SK-N-SH (cell line): ENCODE results near the gene ADISSP.

Experiments
- CHD2 ChIP-seq: fragments of 150-350 bp; IDR thresholded peaks from 2 replicates; pipeline ENCODE4 v1.6.1; 2018; ENCODE audit warnings: low read length; ENCODE audit not compliant: partially characterized antibody
- CTCF ChIP-seq: fragments of 200-600 bp; sonication (generic); IDR thresholded peaks from 2 replicates; pipeline ENCODE4 v1.6.1; 2017; ENCODE audit warnings: antibody characterized with exemption, mild to moderate bottlenecking, moderate library complexity
- FOXM1 ChIP-seq: IDR thresholded peaks from 2 replicates; pipeline ENCODE4 v1.4.0; 2012; ENCODE audit warnings: low read depth, mild to moderate bottlenecking
- GABPA ChIP-seq: IDR thresholded peaks from 2 replicates; pipeline ENCODE4 v1.4.0; 2012; ENCODE audit warnings: low read depth, mild to moderate bottlenecking
- MAX ChIP-seq: IDR thresholded peaks from 2 replicates; pipeline ENCODE4 v1.4.0; 2012; ENCODE audit warnings: low read depth
- MEF2A ChIP-seq: IDR thresholded peaks from 2 replicates; pipeline ENCODE4 v1.4.0; 2012; ENCODE audit warnings: low read depth, borderline replicate concordance
- RAD21 ChIP-seq: IDR thresholded peaks from 2 replicates; pipeline ENCODE4 v1.6.1; 2012; ENCODE audit warnings: mild to moderate bottlenecking, low read length
- TEAD4 ChIP-seq: IDR thresholded peaks from 2 replicates; pipeline ENCODE4 v1.4.0; 2012; ENCODE audit warnings: mild to moderate bottlenecking, borderline replicate concordance; ENCODE audit not compliant: insufficient read depth
- TF ChIP-seq, protein P1 (sequence below): fragments of 150-350 bp; IDR thresholded peaks from 2 replicates; pipeline ENCODE4 v1.6.1; 2016; ENCODE audit warnings: mild to moderate bottlenecking, low read depth, low read length

DNA sequence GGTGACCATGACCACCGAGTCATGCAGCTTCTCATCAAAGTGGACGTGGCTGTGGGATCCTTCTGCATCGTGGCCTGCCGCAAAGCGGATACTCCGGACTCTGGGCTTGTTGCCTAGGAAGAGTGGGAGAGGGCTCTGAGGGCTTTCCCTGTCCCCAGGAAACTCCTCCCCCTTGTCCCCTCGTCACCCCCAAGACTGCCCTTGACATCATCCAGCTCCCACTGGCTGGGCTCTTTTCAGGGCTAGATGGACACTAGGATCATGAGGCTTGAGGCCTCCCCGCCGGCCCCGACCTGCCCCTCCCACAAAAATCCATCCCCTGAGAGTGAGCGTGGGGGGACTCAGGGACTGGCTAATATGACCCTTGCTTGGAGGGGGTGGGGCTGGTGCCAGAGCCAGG is 9.0 kb downstream of the ADISSP start:
- TF ChIP-seq CTCF (no peak), FOXM1 (no peak), MAX (no peak), GABPA (no peak), CHD2 (no peak), RAD21 (no peak), TEAD4 (no peak), MEF2A (no peak)
- TF ChIP-seq, protein P1, sequence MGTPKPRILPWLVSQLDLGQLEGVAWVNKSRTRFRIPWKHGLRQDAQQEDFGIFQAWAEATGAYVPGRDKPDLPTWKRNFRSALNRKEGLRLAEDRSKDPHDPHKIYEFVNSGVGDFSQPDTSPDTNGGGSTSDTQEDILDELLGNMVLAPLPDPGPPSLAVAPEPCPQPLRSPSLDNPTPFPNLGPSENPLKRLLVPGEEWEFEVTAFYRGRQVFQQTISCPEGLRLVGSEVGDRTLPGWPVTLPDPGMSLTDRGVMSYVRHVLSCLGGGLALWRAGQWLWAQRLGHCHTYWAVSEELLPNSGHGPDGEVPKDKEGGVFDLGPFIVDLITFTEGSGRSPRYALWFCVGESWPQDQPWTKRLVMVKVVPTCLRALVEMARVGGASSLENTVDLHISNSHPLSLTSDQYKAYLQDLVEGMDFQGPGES, result no peak
